ENCODE measurements around the gene CNTN3. TPM values are rescaled to one million over a fixed set of nuclear protein-coding genes. Genes with fewer than 3 reads are reported as not detected.

CNTN3 gene
- total and polyA plus RNA-seq, 2 of the 13 experiments (the other 11 are each of a cell fraction or from before 2014, with no cell fraction given) = not detected

GRCh38 chr3:74602471-74602870 lies 12.0 kb downstream of the CNTN3 start:
- Histone ChIP-seq H2AFZ (ENCODE audit: low read length) (no peak overlapping the region), H3K4me1 (ENCODE audit: insufficient read depth, low read length) (no peaks in the 10 kb centered on the region), H3K79me2 (ENCODE audit: insufficient read depth, low read length) (no peaks in the 10 kb centered on the region), H4K20me1 (ENCODE audit: insufficient read depth, low read length) (no peaks in the 10 kb centered on the region), H3K4me2 (ENCODE audit: low read depth, low read length) (no peak overlapping the region), H3K9ac (ENCODE audit: insufficient read depth, low read depth, low read length) (no peak overlapping the region), H3K36me3 (replicated peaks in 1 of 2; ENCODE audit: control insufficient read depth in 1 of 2, insufficient read depth in 2 of 2, low read length in 2 of 2) (no peaks in the 10 kb centered on the region), H3K9me3 (ENCODE audit: low read length) (peaks cover 20% of the 10 kb centered on the region), H3K27ac (ENCODE audit: extremely low read length, insufficient read depth, low read length) (no peak overlapping the region), H3K4me3 (replicated peaks in 1 of 3; ENCODE audit: insufficient read depth in 1 of 3, low read depth in 2 of 3, low read length in 3 of 3) (no peak overlapping the region), H3K27me3 (ENCODE audit: control insufficient read depth in 1 of 2, insufficient read depth in 2 of 2, low read length in 2 of 2) (no peaks in the 10 kb centered on the region)
- TF ChIP-seq ZNF274 (CRISPR knock-in tag; IDR thresholded peaks at IDR 0.05) = no peak
- TF ChIP-seq ZFP82 (CRISPR knock-in tag; IDR thresholded peaks at IDR 0.05; ENCODE audit: borderline replicate concordance) = no peak
- TF ChIP-seq ZNF775 (CRISPR knock-in tag; IDR thresholded peaks at IDR 0.05; ENCODE audit: borderline replicate concordance) = no peak
- TF ChIP-seq MTA1 (CRISPR knock-in tag; IDR thresholded peaks at IDR 0.05; ENCODE audit: borderline replicate concordance) = no peak
- TF ChIP-seq ZHX2 (IDR thresholded peaks at IDR 0.05; ENCODE audit: low read depth) = no peak
- no peak for TF ChIP-seq ZHX2 (CRISPR knock-in tag; IDR thresholded peaks at IDR 0.05; ENCODE audit: borderline replicate concordance)
- TF ChIP-seq TOE1 (CRISPR knock-in tag; IDR thresholded peaks at IDR 0.05) = no peak
- no peak for TF ChIP-seq SOX13 (IDR thresholded peaks at IDR 0.05)
- no peak for TF ChIP-seq SOX13 (CRISPR knock-in tag; conservative IDR thresholded peaks at IDR 0.05 in 1 of 2, IDR thresholded peaks at IDR 0.05 in 1 of 2)
- TF ChIP-seq PATZ1 (CRISPR knock-in tag; IDR thresholded peaks at IDR 0.05) = no peak
- TF ChIP-seq RAD21 (CRISPR knock-in tag; IDR thresholded peaks at IDR 0.05) = no peak
- no peak for TF ChIP-seq BRF2 (CRISPR knock-in tag; IDR thresholded peaks at IDR 0.05)
- POLR2A ChIA-PET = no interaction called here
- no peak for ATAC-seq
- DNase-seq (ENCODE audit: low spot score) = no peak
- no TSS peak for BruUV-seq (replicated peaks)
- intact Hi-C loops (cut with micrococcal nuclease; ENCODE audit: unreplicated experiment) = no loop called here
- 0% methylated on average over 2 of the region's 2 CpGs for WGBS (ENCODE audit: low lambda C conversion rate)
- CTCF ChIA-PET (ENCODE audit: low intra/inter-chr PET ratio, low total read pairs) = no interaction called here
- in situ Hi-C loops (cut with HindIII; ENCODE audit: extremely low pct_ligation_motif_present, low pct_unique_long_range_greater_than_20kb) = no loop called here
- no peak for FAIRE-seq

Data from HepG2 (cell line).